HL-60/S4 (cell line): ENCODE measurements around the gene USP10.

ENCODE experiments used
- in situ Hi-C: fragments of 300-500 bp; cut with MboI; formaldehyde crosslinking; loops from 2 replicates; pipeline ENCODE4 v1.14.3; 2022; ENCODE audit warnings: low sequenced_read_pairs

USP10 gene

DNA sequence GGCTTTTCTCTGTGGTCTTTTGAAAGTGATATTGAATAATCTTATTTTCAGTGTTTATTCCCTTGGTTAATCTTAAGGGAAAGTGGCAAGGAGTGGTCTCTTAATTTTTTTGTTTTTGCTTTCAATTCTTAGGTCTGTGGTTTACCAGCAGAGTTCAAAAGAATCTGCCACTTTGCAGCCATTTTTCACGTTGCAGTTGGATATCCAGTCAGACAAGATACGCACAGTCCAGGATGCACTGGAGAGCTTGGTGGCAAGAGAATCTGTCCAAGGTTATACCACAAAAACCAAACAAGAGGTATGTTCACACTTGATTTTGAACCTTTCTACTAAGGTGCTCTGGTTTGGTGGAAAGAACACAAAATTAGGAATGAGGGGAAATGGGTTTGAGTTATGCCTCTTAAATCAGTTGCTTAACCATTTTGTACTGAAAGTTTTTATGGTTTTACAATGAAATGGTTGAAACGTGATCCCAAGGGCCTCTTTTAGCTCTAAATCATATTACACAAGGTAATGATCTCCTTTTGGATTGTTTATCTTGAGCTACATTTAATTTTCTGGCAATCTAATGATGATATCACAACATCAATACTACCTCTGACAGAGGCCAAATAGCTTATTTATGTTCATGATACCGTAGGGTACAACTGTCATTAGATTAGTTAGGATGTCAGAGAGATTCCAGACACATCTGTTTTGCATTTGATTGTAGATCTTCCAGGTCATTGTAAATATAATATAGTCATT, 68.4 kb downstream of the USP10 start:
- in situ Hi-C loops = no loop called here

DNA sequence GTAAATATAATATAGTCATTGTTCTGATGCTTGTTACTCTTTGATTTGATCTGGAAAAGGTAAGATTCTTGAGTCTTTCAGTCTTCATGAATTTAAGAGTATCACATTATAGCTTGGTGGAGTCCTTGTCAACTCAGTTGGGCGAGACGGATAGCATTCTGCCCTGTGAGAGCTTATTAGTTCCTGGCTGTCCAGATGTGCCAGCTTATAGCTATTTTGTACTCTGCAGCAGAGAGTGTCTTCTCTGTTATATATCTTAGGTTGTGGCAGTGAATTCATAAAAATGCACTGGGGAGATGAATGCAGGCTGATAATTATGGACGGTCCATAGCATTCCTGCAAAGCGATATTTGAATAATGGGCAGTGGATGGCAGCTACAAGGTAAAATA, 69.0 kb downstream of the USP10 start:
- in situ Hi-C loops = no loop called here

DNA sequence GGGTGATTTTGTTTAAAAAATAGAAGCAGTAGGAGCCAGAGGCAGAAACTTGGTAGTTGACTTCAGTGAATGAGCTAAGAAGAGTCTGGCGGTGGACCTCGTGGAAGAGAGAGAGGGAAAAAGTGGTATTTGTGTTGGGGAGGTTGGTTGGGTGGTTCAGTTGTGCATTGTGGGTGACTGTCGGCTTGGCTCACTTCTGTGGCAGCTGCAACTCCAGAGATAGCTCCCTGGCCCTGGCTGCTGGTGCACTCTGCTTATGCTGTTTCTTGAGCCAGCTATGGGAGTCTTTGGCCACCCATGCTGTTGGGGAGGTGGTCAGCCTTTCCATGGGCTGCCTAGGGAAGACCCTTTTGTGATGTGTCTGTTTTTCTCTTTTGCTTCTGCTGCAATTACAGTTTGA, 69.6 kb downstream of the USP10 start:
- in situ Hi-C loops = no loop called here

DNA sequence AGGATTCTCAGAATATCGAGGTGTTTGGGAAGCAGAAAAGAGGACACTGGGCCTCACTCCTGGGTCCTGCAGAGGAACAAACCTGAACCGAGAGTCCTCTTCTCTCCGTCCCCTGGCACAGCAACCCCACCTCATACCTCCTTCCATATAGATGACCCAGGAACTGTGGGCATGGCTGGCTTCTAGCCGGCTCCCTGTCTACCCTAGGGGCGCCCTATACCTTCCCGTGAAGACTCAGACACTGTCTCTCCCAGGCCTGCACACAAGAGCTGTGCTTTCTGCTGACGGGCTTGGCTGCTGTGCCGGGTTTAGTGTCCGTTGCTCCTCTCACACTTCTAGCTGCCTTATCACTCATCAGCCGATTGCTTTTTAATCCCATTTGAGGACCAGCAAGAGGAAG, 73.5 kb downstream of the USP10 start:
- in situ Hi-C loops = no loop called here

DNA sequence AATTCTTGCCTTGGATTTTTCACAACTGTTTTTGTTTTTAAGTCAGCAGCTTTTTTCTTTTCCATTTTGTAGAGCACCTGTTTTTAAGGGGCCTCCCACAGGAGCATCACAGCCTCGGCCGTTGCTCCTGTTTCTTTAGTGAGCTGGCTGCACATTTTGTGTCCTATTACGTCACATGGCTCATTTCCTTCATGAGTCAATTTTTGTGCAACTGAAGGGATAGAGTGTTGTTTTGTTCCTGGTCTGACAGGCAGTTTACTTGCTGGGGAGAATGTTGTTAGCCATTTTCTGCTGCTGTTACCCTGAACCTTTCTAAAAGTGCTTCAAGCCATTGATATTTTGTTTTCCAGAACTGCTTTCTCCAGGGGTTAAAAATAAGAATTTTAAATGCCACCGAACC, 75.0 kb downstream of the USP10 start:
- in situ Hi-C loops = no loop called here

DNA sequence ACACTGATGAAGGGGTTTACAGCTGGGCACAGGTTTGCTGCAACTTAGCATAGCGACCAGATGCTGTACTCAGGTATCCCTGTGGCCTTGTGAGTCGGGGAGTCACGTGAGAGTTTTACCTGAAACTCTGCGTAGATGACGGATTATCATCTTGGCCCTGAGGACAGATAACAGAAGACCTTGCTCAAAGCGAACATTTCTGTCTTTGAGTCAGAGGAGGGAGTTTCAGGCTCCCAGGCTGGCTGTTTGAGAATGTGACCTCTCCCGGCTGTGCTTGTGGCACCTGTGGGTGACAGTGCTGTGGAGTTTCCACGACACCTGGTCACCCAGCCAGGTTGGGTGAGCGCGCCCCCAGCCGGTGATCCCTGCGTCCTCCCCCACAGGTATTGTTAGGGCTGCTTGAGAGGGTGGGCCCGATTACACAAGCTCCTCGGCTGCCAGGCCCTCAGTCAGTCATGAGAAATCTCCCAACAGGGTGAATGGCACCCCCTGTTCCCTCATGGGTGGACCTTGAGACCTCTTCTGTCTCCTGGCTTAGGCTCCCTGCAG, 75.5 kb downstream of the USP10 start:
- in situ Hi-C loops = no loop called here

DNA sequence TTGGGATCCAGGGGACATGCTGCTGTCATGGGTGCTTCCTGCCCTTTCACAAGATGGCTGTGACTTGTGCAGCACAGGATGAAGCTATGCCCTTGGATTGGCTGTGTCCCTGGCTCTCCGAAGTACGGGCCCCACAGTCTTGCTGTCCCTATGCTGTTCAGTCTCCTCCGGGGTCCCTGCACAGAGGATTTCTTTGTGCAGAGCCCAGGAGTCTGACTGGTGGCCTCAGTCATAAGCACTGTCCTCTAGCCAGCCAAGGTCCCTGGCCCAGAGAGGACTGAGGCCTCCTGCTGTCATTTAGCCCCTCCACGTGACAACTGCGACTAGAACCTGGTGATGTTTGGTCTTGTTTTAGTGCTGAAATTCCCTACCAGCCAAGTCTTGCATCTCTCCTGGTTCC, 77.6 kb downstream of the USP10 start:
- in situ Hi-C loops = no loop called here

DNA sequence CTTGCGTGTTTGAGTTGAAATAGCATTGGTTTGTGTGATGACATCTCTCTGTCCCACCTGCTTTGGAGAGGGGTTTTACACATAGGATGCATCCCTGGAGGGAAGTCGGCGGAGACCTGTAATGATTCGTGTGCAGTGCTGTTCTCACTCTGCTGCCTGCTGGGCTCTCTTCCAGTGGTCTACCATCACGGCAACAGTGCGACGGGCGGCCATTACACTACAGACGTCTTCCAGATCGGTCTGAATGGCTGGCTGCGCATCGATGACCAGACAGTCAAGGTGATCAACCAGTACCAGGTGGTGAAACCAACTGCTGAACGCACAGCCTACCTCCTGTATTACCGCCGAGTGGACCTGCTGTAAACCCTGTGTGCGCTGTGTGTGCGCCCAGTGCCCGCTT, 78.9 kb downstream of the USP10 start:
- in situ Hi-C loops = no loop called here

DNA sequence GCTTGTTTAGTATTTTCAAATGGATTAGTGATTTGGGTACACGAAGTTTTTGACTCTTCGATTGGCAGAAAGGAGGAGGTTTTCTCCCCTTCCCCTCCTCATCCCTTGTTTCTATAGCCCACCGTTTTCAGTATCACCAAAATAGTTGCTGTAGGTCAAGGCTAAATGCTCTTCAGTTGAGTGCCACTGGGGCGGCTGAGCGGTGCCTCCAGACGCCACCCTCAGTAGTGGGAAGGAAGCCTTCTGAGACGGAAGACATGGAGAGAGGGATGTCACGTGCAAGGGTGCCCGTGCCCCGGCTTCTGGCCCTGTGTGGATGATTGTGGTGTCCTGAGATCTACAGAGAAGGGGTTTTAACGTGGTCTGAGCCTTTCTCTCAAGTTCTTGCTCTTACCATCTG, 80.3 kb downstream of the USP10 start:
- in situ Hi-C loops = no loop called here

DNA sequence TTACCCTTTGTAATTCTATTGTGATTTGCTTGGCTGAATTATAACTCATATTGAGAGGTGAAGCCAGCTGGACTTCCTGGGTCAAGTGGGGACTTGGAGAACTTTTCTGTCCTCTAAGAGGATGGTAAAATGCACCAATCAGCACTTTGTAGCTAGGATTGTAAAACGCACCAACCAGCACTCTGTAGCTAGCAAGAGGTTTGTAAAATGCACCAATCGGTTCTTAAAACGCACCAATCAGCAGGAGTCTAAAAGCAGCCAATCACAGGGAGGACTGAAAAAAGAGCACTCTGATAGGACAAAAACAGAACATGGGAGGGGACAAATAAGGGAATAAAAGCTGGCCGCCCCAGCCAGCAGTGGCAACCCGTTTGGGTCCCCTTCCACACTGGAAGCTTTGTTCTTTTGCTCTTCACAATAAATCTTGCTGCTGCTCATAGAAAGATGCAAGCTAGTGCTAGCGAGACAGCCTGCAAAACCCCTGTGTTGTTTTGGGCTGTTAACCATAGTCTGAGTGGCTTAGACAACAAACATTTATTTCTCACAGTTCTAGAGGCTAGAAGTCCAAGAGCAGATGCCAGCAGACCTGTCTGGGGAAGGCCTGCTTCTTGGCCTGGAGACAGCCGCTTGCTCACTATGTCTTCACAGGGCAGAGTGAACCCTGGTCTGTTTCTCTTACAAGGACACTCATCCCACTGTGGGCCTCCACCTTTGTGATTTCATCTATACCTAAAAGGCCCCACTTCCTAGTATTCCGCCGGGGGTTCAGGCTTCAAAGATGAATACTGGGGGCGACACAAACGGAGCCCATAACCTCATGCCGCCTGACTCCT, 81.0 kb downstream of the USP10 start:
- in situ Hi-C loops = no loop called here

DNA sequence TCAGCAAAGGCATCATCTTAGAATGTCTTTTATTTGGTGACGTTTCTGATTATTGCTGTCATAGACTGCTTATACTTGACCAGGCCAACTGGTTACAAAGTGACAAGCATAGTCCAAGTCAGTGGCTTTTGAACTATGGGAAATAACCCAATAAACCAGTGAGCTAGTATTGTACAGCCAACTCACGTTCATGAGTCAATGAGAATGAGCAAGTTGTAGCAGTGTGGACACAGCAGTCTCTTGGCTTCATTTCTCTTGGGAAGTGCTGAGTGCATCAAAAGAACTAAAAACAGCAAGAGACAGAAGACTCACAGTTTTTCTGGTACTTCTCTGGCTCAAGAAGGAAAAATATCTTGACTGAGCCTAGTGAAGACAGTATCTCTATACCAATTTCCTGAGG, 83.0 kb downstream of the USP10 start:
- in situ Hi-C loops = no loop called here

DNA sequence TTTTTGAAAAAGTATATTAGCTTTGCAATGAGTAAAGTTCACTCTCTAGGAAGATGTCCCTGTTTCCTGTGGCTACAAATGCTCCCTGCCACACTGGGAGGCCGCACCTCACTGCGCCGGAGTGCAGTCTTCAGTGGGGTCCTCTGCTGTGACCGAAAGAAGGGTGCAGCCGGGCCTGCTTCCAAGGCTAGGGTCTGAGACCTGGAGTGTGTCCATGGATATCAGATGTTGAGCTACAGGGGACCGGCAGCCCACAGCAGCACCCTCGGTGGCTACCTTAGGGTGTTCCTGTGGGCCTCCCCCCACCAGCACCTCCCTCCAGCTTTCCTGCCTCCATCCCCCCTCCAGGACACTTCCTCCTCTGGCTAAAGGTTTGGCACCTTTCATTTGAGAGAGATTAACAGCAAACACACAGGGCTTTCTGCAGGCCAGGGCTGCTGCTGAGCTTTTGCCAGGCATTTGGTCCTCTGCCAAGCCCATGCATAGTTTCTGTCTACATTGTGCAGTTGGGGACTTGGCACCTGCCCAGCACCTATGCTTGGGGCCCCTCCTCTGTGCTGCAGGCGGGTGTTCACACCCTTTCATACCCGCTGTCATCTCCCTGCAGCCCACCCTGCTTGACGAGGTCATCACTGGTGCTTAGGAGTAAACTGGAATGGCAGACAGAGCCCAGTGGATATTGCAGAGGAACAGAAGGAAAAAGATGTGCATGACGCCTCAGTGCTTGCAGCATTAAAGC, 86.2 kb downstream of the USP10 start:
- in situ Hi-C loops = no loop called here

DNA sequence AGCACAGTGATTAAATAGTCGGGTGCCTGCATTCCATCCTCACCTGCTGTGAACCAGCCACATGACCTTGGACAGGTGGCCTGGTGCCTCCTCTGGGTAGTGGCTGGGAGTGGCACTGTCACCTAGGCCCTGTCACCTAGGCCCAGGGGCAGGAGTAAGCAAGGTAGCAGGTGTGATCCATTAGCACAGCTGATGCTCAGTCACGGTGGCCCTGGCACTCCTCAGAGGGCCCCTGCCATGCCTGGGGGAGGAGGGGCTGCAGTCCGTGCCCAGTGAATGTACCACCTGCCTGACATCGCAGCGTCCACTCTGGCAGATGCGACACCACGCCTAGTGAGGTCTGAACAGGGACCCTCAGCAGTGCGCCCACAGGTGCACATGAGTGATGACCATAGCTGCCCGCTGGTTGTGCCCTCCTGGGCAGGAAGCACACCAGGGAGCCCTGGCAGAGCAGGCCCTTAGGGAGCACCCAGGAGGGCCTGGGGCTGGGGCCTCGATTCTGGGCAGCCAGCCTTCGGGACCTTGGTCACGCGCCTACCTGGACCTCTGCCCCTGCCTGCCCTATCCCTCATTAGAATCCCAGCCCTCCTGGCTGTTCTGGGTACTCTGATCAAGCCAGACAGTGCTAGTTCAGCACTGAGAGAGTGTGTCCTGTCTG, 86.9 kb downstream of the USP10 start:
- in situ Hi-C loops = no loop called here

DNA sequence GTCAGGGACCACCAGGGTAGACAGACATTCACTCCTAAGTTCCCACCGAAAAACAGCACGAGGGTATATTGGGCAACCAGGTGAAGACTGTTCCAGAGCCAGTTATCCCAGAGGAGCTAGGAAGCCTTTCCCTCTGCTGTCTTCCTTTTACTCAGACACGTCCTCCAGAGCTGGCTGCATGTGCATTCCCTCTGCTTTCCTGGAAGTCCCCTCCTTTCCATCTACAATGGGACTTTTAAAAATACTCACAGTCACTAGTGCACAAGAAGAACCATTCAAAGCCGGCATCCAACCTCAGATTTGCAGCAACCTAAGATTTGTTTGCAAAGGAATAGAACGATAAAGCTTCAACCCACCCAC, 87.4 kb downstream of the USP10 start:
- in situ Hi-C loops = no loop called here

DNA sequence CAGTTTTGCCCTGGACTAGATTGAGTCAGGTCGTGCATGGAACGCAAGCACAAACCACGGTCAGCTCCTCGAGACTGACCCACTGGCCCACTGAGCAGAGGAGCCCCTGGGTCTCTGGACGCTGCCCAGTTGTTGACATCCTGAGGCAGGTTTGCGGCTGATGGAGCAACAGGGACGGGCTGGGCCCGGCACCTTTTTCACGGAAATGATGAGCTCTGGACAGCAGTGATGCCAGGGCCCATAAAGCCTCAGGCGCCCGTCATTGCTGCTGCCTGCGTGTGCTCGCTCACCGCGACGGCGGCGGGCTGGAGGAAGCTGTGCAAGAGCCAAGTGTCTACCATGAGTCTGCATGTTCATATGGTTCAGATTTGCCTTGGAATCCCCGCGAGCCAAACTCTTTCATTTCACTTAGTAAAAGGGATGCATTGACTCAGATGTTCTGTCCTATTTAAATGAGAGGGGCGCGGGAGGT, 89.2 kb downstream of the USP10 start:
- in situ Hi-C loops = no loop called here

DNA sequence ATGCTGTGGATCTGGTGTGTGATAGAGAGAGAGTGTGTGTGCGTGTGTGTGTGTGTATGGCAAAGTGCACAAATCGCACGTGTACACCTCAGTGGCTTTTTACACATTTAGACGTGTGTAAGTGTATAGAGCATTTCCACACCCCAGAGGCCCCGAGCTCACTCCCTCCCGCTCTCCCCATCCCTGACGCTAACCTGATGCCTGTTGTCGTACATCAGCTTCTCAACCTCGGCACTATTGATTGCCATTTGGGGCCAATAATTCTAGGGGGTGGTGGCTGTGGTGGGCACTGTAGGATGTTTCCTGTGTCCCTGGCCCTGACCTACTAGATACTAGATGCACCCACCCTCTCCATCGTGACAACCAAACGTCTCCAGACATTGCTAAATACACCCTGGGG, 89.6 kb downstream of the USP10 start:
- in situ Hi-C loops = no loop called here

DNA sequence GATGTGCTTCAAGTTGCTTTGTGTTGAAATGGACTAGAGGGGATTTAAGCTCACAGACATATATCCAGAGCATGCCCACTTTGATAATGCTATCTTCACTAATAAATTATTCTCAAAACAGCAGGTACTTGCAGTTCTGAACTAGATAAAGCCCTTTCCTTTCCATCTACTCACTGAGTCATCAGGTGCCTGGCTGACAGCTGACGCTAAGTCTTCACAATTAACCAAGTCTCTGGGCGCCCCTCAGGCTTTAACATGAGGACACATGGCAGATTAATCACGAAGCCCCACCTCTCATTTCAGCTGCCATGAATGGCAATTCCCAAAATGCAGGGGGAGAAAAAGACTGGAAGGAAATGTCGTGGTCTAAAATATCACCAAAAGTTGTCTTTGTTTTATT, 90.5 kb downstream of the USP10 start:
- in situ Hi-C loops = no loop called here

DNA sequence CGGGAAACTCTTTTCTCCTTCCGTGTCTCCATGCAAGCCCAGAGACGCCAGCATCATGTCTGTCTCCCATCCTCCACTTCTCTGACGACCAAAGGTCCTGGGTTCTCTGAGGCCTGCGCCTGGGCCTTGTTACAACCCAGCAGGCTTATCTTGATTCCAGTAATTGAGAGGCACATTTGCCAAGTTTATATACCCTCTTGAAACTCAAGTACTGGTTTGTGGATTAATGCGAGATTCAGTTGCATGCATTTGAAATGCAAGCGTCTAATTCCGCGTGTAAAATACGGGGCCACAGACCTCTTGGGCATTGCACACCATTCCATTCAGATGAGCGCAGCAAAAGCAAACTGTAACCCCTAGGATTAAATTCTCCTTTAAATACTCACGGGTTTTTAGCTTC, 91.3 kb downstream of the USP10 start:
- in situ Hi-C loops = no loop called here

DNA sequence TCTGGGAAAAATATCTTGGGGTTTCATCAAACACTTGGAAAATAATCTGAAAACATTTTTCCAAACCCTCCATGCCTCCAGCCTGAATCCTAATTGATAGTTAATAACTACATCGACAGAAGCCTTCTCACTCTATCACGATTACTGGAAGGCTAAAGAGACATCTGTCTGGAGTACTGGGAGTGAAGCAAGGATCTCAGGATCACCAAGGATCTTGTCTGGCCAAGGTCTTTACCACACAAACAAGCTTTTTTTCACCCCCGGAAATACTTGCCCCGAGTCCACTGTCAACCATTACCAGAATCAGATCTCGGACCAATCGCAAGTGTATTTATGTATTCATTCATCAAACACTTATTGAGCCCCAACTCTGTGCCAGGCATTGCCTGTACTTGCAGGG, 91.7 kb downstream of the USP10 start:
- in situ Hi-C loops = no loop called here

DNA sequence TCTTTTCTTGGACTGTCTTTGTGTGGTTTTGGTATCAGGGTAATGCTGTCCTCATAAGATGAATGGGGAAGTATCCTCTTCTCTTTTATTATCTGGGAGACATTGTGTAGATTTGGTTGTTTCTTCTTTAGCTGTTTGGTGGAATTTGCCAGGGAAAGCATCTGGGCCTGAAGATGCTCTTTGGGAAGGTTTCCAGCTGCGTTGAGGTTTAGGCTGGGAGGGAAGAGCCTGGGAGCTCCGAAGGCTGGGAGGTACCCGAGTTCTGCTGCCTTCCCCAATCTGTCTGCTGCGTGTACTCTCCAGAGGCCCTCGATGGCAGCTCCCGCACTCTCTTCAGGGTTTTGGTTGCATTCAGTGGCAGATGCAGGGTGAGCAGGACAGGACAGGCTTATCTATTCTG, 94.4 kb downstream of the USP10 start:
- in situ Hi-C loops = no loop called here

DNA sequence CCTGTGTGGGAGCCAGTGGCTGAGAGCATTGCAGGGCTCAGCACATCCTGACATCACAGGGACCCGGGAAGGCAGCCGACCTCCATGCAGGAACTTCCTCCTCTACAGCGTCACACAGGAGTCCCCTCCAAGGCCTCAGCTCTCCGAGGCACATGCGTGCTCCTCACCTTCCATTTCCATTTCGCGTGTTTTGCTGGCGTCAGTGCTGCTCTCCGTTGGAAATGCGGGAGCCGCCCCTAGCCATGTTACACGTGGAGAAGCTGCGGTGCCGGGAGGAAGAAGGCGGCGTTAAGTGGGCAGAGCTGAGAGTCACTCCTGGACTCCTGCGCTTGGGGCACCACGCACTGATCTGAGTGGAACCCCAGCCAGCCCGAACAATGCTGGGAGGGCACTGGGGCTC, 94.8 kb downstream of the USP10 start:
- in situ Hi-C loops = no loop called here
